K562 (cell line): ENCODE results near the gene SEC24C. TPM values are rescaled to one million over a fixed set of nuclear protein-coding genes. Genes with fewer than 3 reads are reported as not detected.
A peak's percentile ranks its signal among the peaks of the same experiment; 100 is the strongest.

Experiments used
- DDX20 ChIP-seq: fragments of 450-650 bp; IDR thresholded peaks from 2 replicates; pipeline ENCODE4 v1.6.1; 2016; ENCODE audit warnings: missing genetic modification characterization, low read depth, mild to moderate bottlenecking, missing compliant biosample characterization, moderate library complexity
- ELF2 ChIP-seq: fragments of 250-450 bp; sonication (Bioruptor Pico); IDR thresholded peaks from 2 replicates; pipeline ENCODE4 v1.5.0; 2021; ENCODE audit warnings: mild to moderate bottlenecking
- HEY1 ChIP-seq: fragments of 250-450 bp; sonication (Bioruptor Pico); IDR thresholded peaks from 2 replicates; pipeline ENCODE4 v1.5.0; 2020; ENCODE audit warnings: mild to moderate bottlenecking, moderate library complexity, borderline replicate concordance
- MAZ ChIP-seq, 2 experiments: fragments of 450-650 bp in 1 of 2; sonication (generic) in 1 of 2; formaldehyde crosslinking; IDR thresholded peaks in 1 of 2; conservative IDR thresholded peaks in 1 of 2; 2 replicates each; pipeline versions ENCODE4 v1.4.0 to v1.5.0; 2020; ENCODE audit warnings: mild to moderate bottlenecking in 1 of 2, missing genetic modification reagents in 1 of 2
- NFIX ChIP-seq: fragments of 250-450 bp; sonication (Bioruptor Pico); IDR thresholded peaks from 2 replicates; pipeline ENCODE4 v1.4.0; 2020; ENCODE audit warnings: low read depth, mild to moderate bottlenecking, moderate library complexity
- NR1H2 ChIP-seq: sonication (generic); formaldehyde crosslinking; IDR thresholded peaks from 2 replicates; pipeline ENCODE4 v1.4.0; 2020; ENCODE audit warnings: mild to moderate bottlenecking, missing genetic modification reagents
- RAD21 ChIP-seq, 2 experiments: fragments of 250-450 bp in 1 of 2; fragments of 450-650 bp in 1 of 2; sonication (Bioruptor Pico) in 1 of 2; formaldehyde crosslinking in 1 of 2; IDR thresholded peaks in 1 of 2; conservative IDR thresholded peaks in 1 of 2; 2 replicates each; pipeline versions ENCODE4 v1.4.0 to v1.8.0; 2020 to 2022; ENCODE audit warnings: mild to moderate bottlenecking in 2 of 2, moderate library complexity in 1 of 2
- SAFB2 ChIP-seq: fragments of 200-400 bp; formaldehyde crosslinking; IDR thresholded peaks from 2 replicates; pipeline ENCODE4 v1.6.1; 2018; ENCODE audit warnings: borderline replicate concordance, low read length, low read depth, moderate library complexity; ENCODE audit not compliant: severe bottlenecking
- TEAD1 ChIP-seq, 2 experiments: fragments of 450-650 bp in 1 of 2; sonication (generic) in 1 of 2; formaldehyde crosslinking; IDR thresholded peaks; 2 replicates each; pipeline versions ENCODE4 v1.4.0 to v1.8.0; 2020 to 2022; ENCODE audit warnings: mild to moderate bottlenecking in 2 of 2, missing genetic modification reagents in 1 of 2
- ZNF212 ChIP-seq: fragments of 450-650 bp; formaldehyde crosslinking; IDR thresholded peaks from 2 replicates; pipeline ENCODE4 v1.4.0; 2020; ENCODE audit warnings: mild to moderate bottlenecking
- ZNF239 ChIP-seq: fragments of 250-450 bp; sonication (Bioruptor Pico); IDR thresholded peaks from 2 replicates; pipeline ENCODE4 v1.4.0; 2020; ENCODE audit warnings: mild to moderate bottlenecking
- polyA plus RNA-seq, 8 experiments: library from polyadenylated mRNA; depleted of rRNA in 4 of 8; stranded (reverse) in 5 of 8; unstranded in 3 of 8; fragments of >200 nt; fragmentation: Nextera tagmentation in 2 of 8; fragmentation: Illumina TruSeq in 1 of 8; extraction: Ambion mirVana in 2 of 8; extraction: Trizol in 1 of 8; gene quantifications; 2 replicates each; pipeline versions ENCODE4 v1.2.1 to v1.2.3, GENCODE V29; 2011 to 2014; ENCODE audit warnings: inconsistent platforms in 1 of 8, missing spikeins in 1 of 8
- total RNA-seq, 7 experiments: library from RNA; depleted of rRNA in 6 of 7; stranded (reverse); fragments of >200 nt in 6 of 7; fragmentation: Illumina TruSeq in 2 of 7; extraction: Trizol in 2 of 7; gene quantifications; 2 replicates each; pipeline versions ENCODE4 v1.2.1 to v1.2.3, GENCODE V29; 2011 to 2021; ENCODE audit warnings: low replicate concordance in 1 of 7
- TF ChIP-seq, protein P1 (sequence below): fragments of 450-650 bp; formaldehyde crosslinking; IDR thresholded peaks from 2 replicates; pipeline ENCODE4 v1.4.0; 2022; ENCODE audit warnings: mild to moderate bottlenecking, moderate library complexity
- TF ChIP-seq, protein P2 (sequence below): fragments of 250-450 bp; sonication (Bioruptor Pico); IDR thresholded peaks from 2 replicates; pipeline ENCODE4 v1.5.1; 2021; ENCODE audit warnings: mild to moderate bottlenecking
- TF ChIP-seq, protein P3 (sequence below): fragments of 250-450 bp; sonication (Bioruptor Pico); IDR thresholded peaks from 2 replicates; pipeline ENCODE4 v1.4.0; 2020; ENCODE audit warnings: mild to moderate bottlenecking, moderate library complexity, borderline replicate concordance
- TF ChIP-seq, protein P4 (sequence below): fragments of 250-450 bp; sonication (Bioruptor Pico); IDR thresholded peaks from 2 replicates; pipeline ENCODE4 v1.4.0; 2020; ENCODE audit warnings: mild to moderate bottlenecking
- TF ChIP-seq, protein P5 (sequence below): fragments of 250-450 bp; sonication (Bioruptor Pico); IDR thresholded peaks from 2 replicates; pipeline ENCODE4 v1.4.0; 2020; ENCODE audit warnings: mild to moderate bottlenecking, moderate library complexity
- TF ChIP-seq, protein P6 (sequence below): fragments of 450-650 bp; IDR thresholded peaks from 2 replicates; pipeline ENCODE4 v1.6.1; 2016; ENCODE audit warnings: missing biosample characterization, missing genetic modification characterization

The SEC24C gene
- total and polyA plus RNA-seq, 9 of the 15 experiments (the other 6 are each of a cell fraction or from before 2014, with no cell fraction given) = 19.0 to 115 (median 70.5) TPM

DNA sequence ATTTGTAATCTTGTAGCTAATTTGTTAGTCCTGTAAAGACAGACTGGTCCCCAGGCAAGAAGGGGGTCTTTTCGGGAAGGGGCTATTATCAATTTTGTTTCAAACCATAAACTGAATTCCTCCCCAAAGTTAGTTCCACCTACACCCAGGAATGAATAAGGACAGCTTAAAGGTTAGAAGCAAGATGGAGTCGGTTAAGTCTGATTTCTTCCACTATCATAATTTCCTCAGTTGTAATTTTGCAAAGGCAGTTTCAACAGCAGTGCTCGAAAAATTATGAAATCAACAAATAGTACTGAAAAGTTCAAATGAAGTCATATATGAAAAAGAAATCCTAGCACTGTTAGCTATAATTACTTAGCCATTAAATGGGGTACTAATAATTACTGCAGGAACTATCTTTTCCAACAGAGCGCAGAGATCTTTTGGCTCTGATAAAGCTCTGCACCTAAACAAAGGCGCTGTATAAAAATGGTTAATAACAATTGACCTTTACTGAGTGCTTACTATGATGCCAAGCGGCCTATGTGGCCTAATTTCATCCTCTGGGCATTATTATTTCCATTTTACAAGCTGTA, 756 bp upstream of the SEC24C start (continued):
- peak in 1 of 2 experiments; percentile 32; a peak in 2 of 4 replicates for TF ChIP-seq RAD21 (CRISPR knock-in tag; conservative IDR thresholded peaks at IDR 0.05 in 1 of 2, IDR thresholded peaks at IDR 0.05 in 1 of 2)
- TF ChIP-seq DDX20 (tag) = peak; percentile 98
- TF ChIP-seq, protein P1, sequence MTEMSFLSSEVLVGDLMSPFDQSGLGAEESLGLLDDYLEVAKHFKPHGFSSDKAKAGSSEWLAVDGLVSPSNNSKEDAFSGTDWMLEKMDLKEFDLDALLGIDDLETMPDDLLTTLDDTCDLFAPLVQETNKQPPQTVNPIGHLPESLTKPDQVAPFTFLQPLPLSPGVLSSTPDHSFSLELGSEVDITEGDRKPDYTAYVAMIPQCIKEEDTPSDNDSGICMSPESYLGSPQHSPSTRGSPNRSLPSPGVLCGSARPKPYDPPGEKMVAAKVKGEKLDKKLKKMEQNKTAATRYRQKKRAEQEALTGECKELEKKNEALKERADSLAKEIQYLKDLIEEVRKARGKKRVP (CRISPR knock-in tag) = peak; percentile 91
- TF ChIP-seq, protein P2, sequence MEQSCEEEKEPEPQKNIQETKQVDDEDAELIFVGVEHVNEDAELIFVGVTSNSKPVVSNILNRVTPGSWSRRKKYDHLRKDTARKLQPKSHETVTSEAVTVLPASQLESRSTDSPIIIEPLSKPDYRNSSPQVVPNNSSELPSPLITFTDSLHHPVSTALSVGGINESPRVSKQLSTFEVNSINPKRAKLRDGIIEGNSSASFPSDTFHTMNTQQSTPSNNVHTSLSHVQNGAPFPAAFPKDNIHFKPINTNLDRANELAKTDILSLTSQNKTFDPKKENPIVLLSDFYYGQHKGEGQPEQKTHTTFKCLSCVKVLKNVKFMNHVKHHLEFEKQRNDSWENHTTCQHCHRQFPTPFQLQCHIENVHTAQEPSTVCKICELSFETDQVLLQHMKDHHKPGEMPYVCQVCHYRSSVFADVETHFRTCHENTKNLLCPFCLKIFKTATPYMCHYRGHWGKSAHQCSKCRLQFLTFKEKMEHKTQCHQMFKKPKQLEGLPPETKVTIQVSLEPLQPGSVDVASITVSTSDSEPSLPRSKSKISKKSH = peak; percentile 94
- TF ChIP-seq ZNF239 (CRISPR knock-in tag) = peak; percentile 94
- TF ChIP-seq, protein P3, sequence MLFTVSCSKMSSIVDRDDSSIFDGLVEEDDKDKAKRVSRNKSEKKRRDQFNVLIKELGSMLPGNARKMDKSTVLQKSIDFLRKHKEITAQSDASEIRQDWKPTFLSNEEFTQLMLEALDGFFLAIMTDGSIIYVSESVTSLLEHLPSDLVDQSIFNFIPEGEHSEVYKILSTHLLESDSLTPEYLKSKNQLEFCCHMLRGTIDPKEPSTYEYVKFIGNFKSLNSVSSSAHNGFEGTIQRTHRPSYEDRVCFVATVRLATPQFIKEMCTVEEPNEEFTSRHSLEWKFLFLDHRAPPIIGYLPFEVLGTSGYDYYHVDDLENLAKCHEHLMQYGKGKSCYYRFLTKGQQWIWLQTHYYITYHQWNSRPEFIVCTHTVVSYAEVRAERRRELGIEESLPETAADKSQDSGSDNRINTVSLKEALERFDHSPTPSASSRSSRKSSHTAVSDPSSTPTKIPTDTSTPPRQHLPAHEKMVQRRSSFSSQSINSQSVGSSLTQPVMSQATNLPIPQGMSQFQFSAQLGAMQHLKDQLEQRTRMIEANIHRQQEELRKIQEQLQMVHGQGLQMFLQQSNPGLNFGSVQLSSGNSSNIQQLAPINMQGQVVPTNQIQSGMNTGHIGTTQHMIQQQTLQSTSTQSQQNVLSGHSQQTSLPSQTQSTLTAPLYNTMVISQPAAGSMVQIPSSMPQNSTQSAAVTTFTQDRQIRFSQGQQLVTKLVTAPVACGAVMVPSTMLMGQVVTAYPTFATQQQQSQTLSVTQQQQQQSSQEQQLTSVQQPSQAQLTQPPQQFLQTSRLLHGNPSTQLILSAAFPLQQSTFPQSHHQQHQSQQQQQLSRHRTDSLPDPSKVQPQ (CRISPR knock-in tag) = peak; percentile 90
- TF ChIP-seq, protein P4, sequence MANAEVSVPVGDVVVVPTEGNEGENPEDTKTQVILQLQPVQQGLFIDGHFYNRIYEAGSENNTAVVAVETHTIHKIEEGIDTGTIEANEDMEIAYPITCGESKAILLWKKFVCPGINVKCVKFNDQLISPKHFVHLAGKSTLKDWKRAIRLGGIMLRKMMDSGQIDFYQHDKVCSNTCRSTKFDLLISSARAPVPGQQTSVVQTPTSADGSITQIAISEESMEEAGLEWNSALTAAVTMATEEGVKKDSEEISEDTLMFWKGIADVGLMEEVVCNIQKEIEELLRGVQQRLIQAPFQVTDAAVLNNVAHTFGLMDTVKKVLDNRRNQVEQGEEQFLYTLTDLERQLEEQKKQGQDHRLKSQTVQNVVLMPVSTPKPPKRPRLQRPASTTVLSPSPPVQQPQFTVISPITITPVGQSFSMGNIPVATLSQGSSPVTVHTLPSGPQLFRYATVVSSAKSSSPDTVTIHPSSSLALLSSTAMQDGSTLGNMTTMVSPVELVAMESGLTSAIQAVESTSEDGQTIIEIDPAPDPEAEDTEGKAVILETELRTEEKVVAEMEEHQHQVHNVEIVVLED = peak; percentile 77
- peak; percentile 33; the same call in 1 of the 2 replicates for TF ChIP-seq HEY1 (CRISPR knock-in tag)
- TF ChIP-seq, protein P5, sequence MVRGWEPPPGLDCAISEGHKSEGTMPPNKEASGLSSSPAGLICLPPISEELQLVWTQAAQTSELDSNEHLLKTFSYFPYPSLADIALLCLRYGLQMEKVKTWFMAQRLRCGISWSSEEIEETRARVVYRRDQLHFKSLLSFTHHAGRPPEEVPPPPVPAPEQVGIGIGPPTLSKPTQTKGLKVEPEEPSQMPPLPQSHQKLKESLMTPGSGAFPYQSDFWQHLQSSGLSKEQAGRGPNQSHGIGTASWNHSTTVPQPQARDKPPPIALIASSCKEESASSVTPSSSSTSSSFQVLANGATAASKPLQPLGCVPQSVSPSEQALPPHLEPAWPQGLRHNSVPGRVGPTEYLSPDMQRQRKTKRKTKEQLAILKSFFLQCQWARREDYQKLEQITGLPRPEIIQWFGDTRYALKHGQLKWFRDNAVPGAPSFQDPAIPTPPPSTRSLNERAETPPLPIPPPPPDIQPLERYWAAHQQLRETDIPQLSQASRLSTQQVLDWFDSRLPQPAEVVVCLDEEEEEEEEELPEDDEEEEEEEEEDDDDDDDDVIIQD (CRISPR knock-in tag) = peak; percentile 92; the same call in 1 of the 2 replicates
- TF ChIP-seq ELF2 (CRISPR knock-in tag) = peak; percentile 84
- peak in 1 of 2 experiments; percentile 82; a peak in 2 of 4 replicates for TF ChIP-seq MAZ (CRISPR knock-in tag; conservative IDR thresholded peaks at IDR 0.05 in 1 of 2, IDR thresholded peaks at IDR 0.05 in 1 of 2)
- TF ChIP-seq NFIX (CRISPR knock-in tag) = peak; percentile 67
- TF ChIP-seq SAFB2 = no peak
- TF ChIP-seq TEAD1 (CRISPR knock-in tag; IDR thresholded peaks at IDR 0.05) = peak in 1 of 2 experiments; percentile 98; a peak in 2 of 4 replicates
- TF ChIP-seq ZNF212 (CRISPR knock-in tag) = peak; percentile 93
- TF ChIP-seq, protein P6, sequence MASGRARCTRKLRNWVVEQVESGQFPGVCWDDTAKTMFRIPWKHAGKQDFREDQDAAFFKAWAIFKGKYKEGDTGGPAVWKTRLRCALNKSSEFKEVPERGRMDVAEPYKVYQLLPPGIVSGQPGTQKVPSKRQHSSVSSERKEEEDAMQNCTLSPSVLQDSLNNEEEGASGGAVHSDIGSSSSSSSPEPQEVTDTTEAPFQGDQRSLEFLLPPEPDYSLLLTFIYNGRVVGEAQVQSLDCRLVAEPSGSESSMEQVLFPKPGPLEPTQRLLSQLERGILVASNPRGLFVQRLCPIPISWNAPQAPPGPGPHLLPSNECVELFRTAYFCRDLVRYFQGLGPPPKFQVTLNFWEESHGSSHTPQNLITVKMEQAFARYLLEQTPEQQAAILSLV = peak; percentile 97
- no peak for TF ChIP-seq NR1H2 (CRISPR knock-in tag)
